HS-5 (cell line): ENCODE results near the gene STT3B.

Experiments used
- DNase-seq: peaks from one replicate; pipeline ENCODE4 v3.0.0-alpha.2; 2012; ENCODE audit warnings: low read depth

Gene STT3B

DNA sequence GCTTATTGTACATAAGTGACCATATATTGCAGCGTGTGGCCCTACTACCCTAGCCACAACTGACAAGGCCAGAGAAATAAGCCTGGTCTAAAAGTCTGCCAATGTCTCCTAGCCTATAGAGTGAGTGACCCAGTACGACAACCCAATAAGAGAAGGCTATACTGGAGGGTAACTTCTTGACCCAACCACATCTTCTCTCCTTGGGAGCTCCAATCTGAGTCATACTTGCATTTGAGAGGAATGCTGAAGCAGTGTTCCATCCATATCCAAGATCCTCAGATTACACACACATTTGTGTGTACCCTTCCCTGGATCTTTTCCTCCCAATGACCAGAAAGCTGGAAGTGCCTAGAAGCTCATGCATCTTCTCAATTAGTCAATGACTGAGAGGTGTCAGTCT lies 11.3 kb upstream of the STT3B start:
- no peak for DNase-seq

DNA sequence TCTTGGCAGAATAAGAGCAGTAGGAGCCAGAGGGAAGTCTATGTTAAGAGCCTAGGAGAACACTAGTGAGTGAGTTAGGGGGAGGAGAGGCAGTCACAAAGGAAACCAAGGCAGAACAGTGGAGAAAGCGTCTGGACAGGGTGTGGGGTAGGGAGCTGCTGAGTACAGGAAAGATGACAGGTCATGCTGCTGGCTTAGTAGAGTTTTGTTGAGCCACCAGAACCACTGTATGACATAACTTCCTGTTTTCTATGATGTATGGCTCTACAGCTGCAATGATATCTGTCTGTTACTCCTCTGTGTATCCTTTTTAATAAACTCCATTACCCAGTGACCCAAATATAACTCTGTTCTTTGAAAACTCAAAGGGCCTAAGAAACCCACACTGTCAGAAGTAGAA lies 10.6 kb upstream of the STT3B start:
- no peak for DNase-seq

DNA sequence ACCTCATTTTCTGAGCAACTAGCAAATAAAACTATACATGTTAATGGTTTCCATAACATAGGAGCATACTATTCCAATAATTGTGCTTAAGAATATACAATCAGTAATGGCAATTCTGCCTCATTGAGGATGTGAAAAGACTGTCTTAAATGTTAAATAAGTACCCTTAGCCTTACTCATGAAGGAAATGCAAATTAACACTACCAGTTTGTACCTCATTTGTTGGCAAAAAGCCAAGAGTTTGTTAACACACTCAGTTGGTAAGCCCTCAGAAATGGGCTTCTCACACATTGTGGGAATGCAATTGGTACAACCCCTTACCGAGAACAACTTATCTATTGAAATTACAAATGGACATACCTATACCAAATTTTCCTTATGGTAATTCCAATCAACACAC lies 9.2 kb upstream of the STT3B start:
- no peak for DNase-seq

DNA sequence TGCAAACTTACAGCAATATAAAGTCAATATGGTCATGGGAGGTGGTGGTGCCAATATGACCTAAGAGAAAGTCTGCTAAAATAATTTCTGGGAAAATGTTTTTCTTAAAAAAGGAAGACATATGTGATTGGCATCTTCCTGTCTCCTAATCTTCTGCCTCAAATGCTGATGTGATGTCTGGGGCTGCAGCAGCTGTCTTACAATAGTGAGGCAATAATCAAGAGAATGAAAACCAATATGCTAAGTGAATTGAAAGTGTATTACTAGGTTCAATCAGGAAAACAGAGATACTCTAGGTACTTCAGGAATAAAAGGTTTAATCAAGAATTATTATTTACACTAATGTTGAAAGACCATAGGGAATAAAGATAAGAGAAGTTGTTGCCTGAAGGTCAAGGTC lies 7.2 kb upstream of the STT3B start:
- no peak for DNase-seq

DNA sequence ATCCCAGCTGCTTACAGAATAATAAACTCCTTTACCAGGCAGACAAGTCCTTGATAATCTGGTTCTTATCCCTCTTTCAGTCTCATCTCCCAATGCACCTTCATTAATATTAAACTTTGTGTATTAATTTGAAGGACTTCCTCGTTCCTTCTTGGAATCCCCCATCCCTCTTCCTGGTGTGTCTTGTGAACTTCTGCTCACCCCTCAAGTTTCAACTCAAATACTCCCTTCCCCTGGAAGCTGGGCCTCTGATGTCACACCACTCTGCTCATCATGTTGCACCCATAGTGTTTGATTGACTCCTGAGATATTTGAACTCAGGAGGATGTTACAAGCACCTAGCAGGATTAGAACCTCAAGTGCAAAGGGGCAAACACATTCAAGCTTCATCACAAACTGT lies 3.3 kb upstream of the STT3B start:
- DNase-seq, result no peak

DNA sequence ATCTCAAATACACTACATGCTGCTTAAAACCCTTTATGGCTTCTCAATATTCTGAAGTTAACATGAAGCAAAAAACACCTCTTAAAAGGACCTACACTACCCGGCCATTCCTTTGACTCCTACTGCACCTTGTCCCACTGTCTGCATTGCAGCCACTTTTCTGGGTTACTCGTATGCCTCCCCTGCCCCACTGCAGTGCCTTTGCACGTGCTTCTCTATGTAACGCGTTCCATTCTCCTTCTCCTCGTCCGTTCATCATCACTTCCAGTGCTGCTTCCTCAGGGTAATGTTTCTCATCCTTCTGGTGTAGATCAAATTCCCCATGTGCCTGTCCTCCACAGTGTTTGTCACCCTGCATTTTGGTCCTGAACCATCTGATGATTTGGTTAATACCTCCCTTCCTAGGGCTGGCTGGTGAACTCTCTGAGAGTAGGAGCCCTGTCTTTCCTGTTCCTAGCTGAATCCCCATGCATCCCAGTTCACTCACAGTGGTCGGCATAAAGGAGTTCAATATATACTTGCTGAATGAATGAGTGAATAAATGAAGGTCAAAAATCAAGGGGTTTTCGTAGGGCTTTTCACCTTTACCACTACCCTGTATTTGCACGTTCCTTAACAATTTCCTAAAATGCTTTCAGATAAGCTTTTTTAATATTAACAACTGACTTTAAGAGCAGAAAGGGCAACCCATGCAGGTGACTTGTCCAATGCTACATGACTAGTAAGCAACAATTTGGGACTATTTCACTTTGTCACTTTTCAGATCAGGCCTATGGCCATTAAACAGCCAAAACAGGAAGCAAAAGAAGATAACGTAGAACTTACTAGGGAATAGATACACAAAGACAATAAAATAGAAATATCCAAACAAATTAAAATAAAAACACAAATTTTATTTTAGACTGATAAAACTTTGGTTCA lies 2.4 kb upstream of the STT3B start:
- no peak for DNase-seq

DNA sequence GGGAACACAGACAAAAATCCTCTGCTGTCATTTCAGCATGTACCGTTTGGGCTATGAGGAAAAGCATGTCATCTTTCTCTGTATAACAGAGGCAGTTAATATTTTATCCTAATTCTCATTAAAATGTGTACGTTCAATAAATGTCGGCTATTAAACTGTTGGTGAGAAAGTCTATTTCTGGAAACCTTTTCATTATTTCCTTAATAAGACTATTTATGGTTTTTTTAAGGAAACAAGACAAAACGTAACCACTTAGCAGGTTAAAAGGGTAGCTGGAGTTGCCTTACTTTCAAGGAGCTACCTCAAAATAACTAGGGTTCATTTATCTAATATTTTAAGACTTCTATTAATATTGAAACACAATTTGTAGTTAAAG lies 1.8 kb upstream of the STT3B start:
- DNase-seq, result no peak

DNA sequence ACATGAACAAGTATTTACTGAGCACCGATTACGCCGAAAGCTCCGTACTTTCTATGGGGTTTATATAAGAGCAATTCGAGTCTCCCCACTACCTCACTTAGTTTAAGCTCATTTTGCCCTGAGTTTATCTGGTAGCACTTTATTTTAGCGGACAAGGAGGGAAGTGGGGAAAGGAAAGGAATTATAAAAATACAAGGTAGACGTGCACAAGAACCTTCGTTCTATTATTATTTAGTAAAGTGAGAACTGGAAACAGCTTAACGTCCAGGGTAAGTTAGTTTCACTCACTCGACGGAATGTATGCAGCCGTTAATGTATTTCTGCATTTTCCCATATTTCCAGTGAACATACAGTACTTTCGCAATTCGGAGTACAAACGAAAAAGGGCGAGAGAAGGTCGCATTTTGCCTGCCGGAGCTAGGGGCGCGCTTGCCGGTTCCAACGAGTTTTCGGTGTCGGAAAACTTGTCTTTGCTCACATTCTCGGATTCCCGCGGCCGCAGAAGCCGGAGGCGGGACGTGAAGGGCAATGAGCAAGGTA lies 1.2 kb upstream of the STT3B start:
- no peak for DNase-seq

DNA sequence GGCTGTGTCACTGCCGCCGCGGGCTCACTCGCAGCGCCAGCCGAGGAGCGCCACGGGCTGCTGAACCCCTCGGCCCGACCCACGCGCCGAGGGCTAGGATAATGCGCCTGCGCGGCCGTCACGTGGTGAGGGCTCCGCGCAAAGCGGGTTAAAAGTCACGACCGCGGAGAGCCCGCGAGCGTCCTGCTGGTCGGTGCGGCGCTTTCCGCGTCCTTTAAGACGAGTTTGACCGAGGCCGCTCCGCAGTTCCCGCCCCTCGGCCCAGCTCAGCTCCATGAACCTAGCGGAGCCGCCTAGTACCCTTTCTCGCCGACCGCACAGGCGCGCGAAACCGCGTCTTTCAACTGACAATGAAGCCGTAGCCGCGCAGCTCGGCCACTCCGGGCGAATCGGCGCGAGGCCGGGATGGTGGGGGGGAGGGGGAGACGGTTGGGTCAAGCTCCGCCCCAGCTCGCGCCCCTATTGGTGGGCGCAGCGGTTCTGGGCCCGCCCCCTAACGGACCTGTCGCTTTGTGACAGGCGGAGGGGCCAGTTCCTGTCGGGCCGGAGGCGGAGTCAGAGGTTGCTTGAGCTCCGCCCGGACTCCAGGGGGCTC lies 636 bp upstream of the STT3B start:
- DNase-seq, result peak; percentile 91

DNA sequence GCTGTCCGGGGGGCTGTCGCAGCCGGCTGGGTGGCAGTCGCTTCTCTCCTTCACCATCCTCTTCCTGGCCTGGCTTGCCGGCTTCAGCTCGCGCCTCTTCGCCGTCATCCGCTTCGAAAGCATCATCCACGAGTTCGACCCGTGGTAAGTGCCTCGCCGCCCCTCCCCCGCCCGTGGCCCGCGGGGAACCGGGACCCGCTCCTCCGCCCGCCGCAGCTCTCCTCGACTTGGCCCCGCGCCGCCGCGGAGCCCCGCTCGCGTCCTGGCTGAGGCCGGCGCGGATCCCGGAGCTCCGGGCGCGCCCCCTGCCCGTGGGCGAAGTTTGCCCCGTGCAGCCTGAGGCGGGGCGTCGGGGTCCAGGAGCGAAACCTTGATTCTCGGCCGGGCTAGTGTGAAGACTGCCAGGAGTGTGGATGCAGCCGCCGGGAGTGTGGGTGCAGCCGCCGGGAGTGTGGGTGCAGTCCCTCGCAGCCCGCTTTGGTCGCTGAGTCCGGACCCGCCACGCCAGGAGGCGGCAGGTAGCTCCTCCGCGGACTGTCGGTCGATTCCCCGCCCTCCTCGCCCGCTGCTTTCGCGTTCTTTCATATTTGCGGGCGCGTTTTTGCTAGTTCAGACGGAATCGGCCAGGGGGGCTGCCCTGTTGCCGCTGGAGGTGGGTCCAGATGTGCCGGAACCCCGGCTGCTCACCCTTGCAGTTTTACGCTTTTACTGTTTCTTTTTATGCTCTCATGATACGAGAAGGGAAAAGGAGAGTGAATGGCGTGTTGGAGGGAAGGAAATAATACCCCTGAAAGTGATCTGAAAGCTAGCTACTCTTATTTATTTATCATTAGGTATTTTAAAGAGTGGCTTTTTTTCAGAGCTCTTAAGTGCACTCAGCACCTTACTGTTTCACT lies 692 bp downstream of the STT3B start:
- no peak for DNase-seq

DNA sequence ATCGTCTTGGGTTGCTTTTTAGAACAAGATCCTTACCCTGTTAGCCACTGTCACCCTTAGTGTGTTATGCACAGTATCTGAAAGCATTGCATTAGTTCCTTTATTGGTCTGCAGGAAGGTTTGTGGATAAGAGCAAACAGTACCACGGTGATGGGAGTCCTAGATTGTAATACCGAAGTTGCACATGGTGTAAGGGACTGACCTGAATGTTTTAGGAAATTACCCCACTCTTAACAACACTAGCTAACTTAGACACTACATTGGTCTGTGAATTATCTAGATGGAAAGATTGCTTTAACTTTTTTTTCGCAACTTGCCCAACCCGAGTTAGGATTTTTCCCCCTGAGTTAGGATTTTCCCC lies 1.3 kb downstream of the STT3B start:
- DNase-seq, result no peak

DNA sequence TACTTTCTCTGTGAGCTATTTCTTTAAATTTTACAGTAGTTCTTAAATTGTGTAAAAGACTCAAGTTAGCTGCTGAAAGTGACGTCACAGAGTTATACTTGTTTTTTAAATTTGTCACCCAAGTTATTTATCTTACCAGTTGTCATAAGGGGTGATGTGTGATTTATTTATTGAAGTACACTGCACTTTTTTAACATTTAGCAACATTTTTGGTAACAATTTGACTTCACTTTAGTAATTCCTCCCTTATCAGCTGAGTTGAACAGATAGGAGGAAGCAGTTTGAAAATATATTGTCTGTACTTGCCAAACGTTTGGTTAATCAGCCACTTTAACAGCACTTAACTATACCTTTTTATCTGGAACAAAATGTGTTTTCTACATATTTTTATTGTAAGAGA lies 3.8 kb downstream of the STT3B start:
- no peak for DNase-seq

DNA sequence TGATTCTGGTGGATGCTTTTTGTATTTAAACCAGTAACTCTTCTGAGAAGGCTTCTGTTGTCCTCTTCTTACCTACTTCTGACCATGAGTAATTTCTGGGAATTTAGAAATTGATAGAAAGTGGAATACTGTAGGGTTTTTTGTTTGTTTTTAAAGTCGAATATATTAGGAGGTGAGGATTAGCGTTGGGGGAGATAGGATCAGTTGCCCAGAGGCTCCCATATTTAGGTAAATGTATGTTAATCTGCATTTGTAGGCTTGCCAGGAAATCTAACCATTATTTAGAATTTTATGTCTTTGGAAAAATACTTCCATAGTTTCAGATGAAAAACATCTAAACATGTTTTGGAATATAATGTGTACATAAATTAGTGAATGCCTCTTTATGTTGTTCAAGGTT lies 6.1 kb downstream of the STT3B start:
- no peak for DNase-seq

DNA sequence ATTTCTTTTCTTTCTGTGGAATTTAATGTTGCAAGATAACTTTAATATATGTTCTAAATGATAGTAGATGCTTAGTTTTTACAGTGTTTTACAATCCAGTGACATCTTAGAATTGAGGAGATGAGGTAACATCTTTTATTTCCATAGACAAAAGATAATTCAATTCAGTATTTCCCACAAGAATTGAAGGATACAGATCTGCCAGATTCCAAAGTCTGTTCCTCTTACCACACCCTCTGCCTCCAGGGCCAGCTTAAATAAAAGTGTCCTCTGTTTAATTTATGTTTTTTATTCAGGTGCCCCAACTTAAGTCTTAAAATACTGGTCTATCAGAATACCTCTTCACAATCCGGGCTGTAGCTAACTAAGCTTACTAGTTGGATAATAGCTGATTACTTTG lies 6.5 kb downstream of the STT3B start:
- no peak for DNase-seq

DNA sequence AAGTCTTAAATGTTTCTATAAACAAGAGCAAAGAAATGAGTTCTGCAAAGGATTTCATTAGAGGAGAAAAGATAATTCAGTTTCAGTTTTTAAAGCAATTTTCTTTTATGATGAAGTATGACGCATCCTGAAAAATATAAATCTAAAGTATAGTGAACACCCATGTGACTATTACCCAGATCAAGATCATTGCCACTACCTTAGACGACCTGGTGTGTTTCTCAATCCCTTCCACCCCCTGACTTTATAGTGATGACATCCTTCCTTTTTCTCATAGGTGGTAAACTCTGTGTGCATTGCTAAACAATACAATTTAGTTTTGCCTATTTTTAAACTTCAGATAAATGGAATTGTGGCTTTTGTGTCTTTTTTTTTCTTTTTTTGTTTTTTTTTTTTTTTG lies 8.4 kb downstream of the STT3B start:
- DNase-seq, result no peak

DNA sequence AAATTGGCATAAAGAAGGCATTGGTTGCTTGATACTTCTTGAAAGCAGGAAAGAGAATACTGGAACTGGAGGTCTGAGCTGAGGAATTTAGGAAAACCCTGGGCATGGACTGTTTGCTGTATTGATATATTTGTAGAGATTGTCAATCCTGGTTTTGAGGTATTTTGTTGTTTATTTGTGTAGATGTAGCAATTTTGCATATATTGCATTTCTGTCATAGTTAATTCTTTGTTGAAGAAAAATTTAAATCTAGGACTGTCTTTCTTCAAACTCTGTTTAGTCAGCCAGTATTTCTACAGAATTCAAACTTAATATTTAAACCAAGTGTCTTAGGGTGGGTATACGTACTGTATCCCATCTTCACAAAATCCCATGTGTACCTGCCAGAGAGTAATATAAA lies 9.5 kb downstream of the STT3B start:
- DNase-seq, result no peak

DNA sequence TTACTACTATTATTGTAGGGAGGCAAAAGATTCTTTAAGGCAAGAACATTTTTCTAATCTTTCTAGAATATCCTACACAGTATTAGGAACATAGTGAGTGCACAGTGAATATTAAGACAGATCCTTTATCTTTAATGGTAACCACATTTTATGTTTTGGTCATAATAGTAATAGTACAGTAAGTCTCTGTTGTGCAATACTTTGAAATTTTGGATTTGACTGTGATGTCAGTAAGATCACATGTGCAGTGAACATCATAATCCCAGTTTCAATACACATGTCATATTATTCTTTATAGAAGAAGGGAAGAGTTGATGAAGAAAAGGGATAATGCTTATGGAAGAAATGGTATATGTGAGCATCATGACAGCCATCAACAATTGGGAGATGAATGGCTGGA lies 10.7 kb downstream of the STT3B start:
- no peak for DNase-seq

DNA sequence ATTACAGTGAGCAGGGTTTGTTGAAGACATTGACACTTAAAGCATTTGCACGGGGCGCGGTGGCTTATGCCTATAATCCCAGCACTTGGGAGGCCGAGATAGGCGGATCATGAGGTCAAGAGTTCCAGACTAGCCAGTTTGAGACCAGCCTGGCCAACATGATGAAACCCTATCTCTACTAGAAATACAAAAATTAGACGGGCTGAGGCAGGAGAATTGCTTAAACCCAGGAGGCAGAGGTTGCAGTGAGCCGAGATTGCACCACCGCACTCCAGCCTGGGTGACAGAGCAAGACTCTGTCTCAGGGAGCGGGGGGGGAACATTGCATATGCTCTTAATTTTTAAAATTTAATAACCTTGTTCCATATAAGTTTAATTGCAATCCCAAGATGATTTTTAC lies 11.9 kb downstream of the STT3B start:
- no peak for DNase-seq

DNA sequence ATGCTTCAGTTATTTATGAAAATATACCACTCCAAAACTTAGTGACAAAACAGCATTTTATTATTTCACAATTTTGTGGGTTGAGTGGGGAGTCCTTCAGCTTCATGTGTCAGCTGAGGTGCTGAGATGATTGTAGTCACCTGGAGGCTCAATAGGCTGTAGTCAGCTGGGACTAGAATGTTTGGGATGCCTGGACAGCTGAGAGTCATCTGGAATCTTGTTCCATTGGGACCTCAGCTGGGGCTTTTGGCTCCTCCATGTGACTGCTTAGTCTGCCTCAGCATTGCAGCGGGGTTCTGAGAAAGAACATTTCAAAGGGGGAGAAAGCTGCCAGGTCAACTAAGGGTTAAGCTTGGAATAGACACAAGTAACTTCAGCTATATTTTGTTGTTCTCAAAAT lies 13.4 kb downstream of the STT3B start:
- no peak for DNase-seq

DNA sequence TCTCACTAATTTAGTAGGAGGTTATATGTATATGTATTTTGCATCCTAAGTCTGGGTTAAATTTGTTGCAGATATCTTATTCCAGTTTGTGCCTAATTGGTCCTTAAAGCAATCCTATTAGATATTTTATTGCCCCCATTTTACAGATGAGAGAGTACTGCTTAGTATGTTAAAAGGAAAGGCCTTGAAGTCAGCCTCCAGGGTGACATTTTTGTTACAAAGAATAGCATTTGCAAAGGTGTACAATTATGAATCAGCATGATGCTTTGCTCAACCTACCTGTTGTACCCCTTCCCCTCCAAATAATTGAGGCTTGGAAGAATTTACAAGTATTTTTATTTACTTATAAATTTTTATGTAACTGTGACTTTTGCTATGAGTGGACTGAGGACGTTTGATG lies 14.0 kb downstream of the STT3B start:
- DNase-seq, result no peak

DNA sequence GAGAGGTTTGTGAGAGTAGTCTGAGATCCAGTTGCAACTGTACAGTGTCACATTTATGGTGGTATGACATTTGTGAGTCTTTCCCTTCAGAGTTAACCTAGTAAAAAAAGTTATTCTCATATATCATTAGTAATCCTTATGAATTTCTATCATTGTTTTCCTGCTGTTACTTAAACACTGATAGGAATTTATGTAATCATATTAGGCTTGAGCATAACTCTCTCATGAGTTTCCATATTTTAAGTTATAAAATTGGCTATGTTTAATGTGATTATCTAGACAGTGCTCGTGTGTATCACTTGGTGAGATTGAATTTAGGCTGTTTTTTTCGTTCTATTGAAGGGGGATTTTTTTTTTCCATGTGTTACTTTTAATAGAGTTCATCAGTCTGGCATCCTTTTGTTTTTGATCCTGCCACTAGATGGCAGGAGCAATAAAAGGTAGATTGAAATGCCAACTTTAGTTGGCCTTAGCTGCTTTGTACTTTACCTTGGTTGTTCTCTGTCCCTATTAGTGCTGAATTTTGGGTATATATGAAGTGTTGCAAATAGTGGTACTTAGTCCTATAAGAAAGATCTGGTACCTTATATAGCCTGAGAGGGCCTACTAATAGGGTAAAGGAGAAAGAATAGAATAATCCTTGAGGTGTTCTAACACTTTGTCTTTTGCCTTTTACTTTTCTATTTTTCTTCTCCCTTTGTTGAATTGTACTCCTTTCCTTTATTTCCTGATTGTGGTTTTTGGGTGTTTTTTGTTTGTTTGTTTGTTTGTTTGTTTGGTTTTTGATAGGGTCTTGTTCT lies 17.9 kb downstream of the STT3B start:
- no peak for DNase-seq

DNA sequence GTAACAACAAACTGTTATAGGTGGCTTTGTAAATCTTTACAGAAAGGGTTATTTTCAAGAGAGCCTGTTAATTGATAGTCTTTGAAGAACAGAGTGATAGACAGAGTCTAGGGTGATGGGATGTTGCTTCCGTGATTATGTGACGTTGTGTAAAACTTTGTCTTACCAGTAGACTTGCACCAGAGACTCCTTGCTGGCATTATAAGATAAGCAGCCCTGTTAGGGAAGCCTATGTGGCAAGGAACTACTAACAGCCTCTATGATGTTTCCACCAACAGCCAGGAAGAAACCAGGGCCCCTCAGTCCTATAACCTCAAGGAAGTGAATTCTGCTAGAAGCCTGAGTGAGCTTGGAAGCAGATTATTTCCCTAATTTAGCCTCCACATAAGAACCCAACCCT lies 18.9 kb downstream of the STT3B start:
- DNase-seq, result no peak
